Fibroblast of pulmonary artery (primary cell): ENCODE results near the gene ABCC12.

Experiments
- DNase-seq: peaks from one replicate; pipeline ENCODE4 v3.0.0-alpha.2; 2010; ENCODE audit warnings: low read depth
- H3K4me3 ChIP-seq: replicated peaks from 2 replicates; pipeline ENCODE4 v1.5.1; 2011; ENCODE audit warnings: low read depth, mild to moderate bottlenecking, control low read depth, low read length, moderate library complexity
- CTCF ChIP-seq: IDR thresholded peaks from 2 replicates; pipeline ENCODE4 v1.5.1; 2011; ENCODE audit warnings: mild to moderate bottlenecking, control low read depth, low read length, inconsistent platforms; ENCODE audit errors: missing control alignments

ABCC12 gene

GRCh38 chr16:48157302-48157701, 1.5 kb upstream of the ABCC12 start:
- H3K4me3 ChIP-seq: no peak overlapping the region
- TF ChIP-seq CTCF: no peak
- no peak for DNase-seq

- DNase-seq: peak; percentile 85
- peak; percentile 92 for TF ChIP-seq CTCF
- no peak overlapping the region for H3K4me3 ChIP-seq
Observed at GRCh38 chr16:48156790-48157209, 1.0 kb upstream of the ABCC12 start.

GRCh38 chr16:48153774-48154173, 2.0 kb downstream of the ABCC12 start:
- no peak for DNase-seq

GRCh38 chr16:48152226-48152625, 3.6 kb downstream of the ABCC12 start:
- no peak overlapping the region for H3K4me3 ChIP-seq
- TF ChIP-seq CTCF: no peak
- DNase-seq: no peak

More at GRCh38 chr16:48153774-48154173, 2.0 kb downstream of the ABCC12 start:
- H3K4me3 ChIP-seq: no peak overlapping the region
- no peak for TF ChIP-seq CTCF

- H3K4me3 ChIP-seq: no peak overlapping the region
- DNase-seq: no peak
- TF ChIP-seq CTCF: no peak
Observed at GRCh38 chr16:48150707-48151106, 5.1 kb downstream of the ABCC12 start.

GRCh38 chr16:48146710-48147109, 9.1 kb downstream of the ABCC12 start:
- no peak for DNase-seq
- TF ChIP-seq CTCF: no peak
- H3K4me3 ChIP-seq: no peak overlapping the region

GRCh38 chr16:48146131-48146530, 9.7 kb downstream of the ABCC12 start:
- no peak for DNase-seq
- H3K4me3 ChIP-seq: no peak overlapping the region
- no peak for TF ChIP-seq CTCF
